Activated naive CD8-positive, alpha-beta T cell treated with anti-CD3 and anti-CD28 coated beads, Interleukin-2, amount 50 U/mL, for 24 hours (primary cell): ENCODE results near the gene CDHR5.

Experiments
- ATAC-seq: fragments of 150-1000 bp; cut with Tn5 transposase; one replicate; pipeline ENCODE4 v1.10.0; 2021
- DNase-seq: peaks from one replicate; pipeline ENCODE4 v3.0.0; 2021
- H3K27ac Mint-ChIP-seq: one replicate; pipeline ENCODE4 v1.8.0; 2021; ENCODE audit warnings: mild to moderate bottlenecking, mixed read lengths
- H3K27me3 Mint-ChIP-seq: one replicate; pipeline ENCODE4 v1.8.0; 2021; ENCODE audit warnings: mixed read lengths
- H3K36me3 Mint-ChIP-seq: one replicate; pipeline ENCODE4 v1.8.0; 2021; ENCODE audit warnings: low read depth, mixed read lengths
- H3K4me1 Mint-ChIP-seq: one replicate; pipeline ENCODE4 v1.8.0; 2021; ENCODE audit warnings: mixed read lengths
- H3K4me3 Mint-ChIP-seq: one replicate; pipeline ENCODE4 v1.8.0; 2021; ENCODE audit warnings: mild to moderate bottlenecking, moderate library complexity, mixed read lengths
- H3K9me3 Mint-ChIP-seq: one replicate; pipeline ENCODE4 v1.8.0; 2021; ENCODE audit warnings: mixed read lengths

Gene CDHR5

DNA sequence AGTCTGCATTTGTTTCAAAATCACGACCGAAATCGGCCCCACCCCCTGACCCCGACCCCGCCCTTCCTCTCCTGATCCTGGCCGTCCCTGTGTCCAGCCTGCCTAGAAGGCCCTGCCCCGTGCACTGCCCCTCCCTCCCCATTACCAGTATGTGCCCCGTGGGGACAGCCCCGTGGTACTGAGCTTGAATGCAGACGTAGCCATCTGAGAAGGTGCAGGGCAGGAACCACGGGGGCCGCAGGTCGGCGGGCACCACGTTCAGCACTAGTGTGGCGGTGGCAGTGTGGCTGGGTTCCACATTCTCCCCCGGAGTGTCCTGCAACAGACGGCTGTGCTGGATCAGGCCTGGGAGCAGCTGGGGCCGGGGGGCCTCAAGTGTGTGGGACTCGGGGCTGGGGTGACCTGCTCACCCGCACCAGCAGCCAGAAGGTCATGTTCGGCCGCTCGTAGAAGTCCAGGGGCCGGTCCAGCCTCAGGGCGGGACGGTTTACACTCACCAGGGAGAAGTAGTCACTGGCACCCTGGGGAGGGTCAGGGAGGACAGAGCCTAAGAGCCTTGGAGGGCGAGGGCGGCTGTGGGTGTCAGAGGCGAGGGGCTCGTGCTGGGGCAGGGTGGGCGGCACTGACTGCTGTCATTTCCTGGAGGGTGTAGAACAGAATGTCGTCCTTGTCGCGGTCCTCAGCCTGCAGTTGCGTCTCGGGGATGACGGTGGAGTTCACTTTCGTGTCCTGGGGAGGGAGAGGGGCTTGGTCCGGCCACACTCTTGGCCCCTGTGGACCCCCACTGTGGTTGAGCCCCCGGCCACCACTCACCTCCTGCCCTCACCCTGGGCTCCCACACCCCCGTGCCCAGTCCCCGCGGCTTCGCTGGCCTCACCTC is 3.6 kb downstream of the CDHR5 start:
- H3K9me3 Mint-ChIP-seq: no peaks in the 10 kb centered on the region
- H3K27ac Mint-ChIP-seq: no peak overlapping the region
- H3K36me3 Mint-ChIP-seq: no peaks in the 10 kb centered on the region
- H3K4me1 Mint-ChIP-seq: peaks cover 5% of the 10 kb centered on the region
- no peak overlapping the region for H3K4me3 Mint-ChIP-seq
- DNase-seq (no peak), ATAC-seq (no peak)
- H3K27me3 Mint-ChIP-seq: no peaks in the 10 kb centered on the region

DNA sequence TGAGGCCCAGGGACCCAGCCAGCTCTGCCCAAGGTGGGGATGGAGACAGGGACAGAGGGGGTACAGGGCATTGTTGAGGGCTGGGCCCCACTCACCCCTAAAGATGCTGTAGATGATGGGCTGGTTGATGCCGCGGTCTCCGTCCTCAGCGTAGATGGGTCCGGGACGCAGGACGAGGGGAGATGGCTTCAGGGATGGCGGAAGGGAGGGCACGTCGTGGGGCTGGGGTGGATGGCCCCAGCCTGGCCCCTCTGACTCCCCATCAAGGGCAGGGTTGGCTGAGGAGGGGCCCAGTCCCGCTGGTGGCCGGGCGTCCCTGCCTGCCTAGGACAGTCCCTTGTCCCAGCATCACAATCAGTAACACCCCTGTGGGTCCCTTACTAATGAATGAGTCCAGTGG is 4.6 kb downstream of the CDHR5 start:
- no peak for DNase-seq
- no peak overlapping the region for H3K4me3 Mint-ChIP-seq
- no peak for ATAC-seq
- no peak overlapping the region for H3K27ac Mint-ChIP-seq
- peaks cover 11% of the 10 kb centered on the region for H3K4me1 Mint-ChIP-seq
- no peaks in the 10 kb centered on the region for H3K9me3 Mint-ChIP-seq
- H3K27me3 Mint-ChIP-seq: no peaks in the 10 kb centered on the region
- no peaks in the 10 kb centered on the region for H3K36me3 Mint-ChIP-seq

GRCh38 chr11:619628-620050 is 5.1 kb downstream of the CDHR5 start:
- no peak overlapping the region for H3K27ac Mint-ChIP-seq
- ATAC-seq: no peak
- H3K9me3 Mint-ChIP-seq: no peaks in the 10 kb centered on the region
- H3K36me3 Mint-ChIP-seq: no peaks in the 10 kb centered on the region
- DNase-seq: no peak
- peaks cover 12% of the 10 kb centered on the region for H3K4me1 Mint-ChIP-seq
- H3K4me3 Mint-ChIP-seq: no peak overlapping the region
- no peaks in the 10 kb centered on the region for H3K27me3 Mint-ChIP-seq

DNA sequence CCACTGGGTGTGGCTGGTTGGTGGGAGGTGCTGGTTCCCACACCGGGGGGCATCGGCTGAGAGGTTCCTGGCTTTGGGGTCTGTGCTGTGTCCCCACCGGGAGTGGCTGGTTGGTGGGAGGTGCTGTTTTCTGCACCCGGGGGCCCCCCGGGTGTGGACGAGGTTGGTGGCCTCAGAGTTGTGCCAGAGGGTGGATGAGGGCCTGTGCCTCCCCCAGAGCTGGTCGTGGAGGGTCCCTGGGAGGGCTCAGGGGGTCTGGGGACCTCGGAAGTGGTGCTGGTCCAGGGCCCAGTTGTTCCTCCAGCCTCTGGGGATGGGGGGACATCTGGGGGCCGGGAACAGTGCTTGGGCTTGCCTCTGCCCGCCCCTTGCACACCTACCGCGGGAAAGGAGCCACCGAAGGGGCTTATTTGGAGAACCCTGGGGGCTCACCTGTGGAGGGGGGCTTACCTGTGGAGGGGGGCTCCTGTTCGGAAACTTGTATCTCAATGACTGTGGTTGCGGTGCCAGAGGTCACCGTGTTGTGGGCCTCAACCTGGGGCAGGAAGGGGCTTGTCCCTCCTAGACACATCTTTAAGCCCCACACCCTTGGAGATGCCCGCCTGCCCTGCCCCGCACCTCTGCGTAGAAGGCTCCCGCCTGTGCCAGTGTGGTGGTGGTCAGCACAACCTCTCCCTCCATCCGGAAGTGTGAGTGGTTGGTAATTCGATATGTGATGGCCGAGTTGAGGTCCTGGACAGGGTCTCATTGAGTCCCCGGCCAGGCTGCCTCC is 5.7 kb downstream of the CDHR5 start:
- Mint-ChIP-seq H3K4me1 (peaks cover 18% of the 10 kb centered on the region), H3K36me3 (peaks cover 5% of the 10 kb centered on the region), H3K4me3 (no peak overlapping the region), H3K9me3 (no peaks in the 10 kb centered on the region), H3K27ac (no peak overlapping the region), H3K27me3 (no peaks in the 10 kb centered on the region)
- no peak for ATAC-seq
- DNase-seq: no peak

GRCh38 chr11:617912-618682 is 6.7 kb downstream of the CDHR5 start:
- H3K36me3 Mint-ChIP-seq: peaks cover 5% of the 10 kb centered on the region
- H3K4me1 Mint-ChIP-seq: peaks cover 19% of the 10 kb centered on the region
- H3K27ac Mint-ChIP-seq: no peak overlapping the region
- H3K4me3 Mint-ChIP-seq: no peak overlapping the region
- no peak for ATAC-seq
- no peak for DNase-seq
- H3K9me3 Mint-ChIP-seq: no peaks in the 10 kb centered on the region
- H3K27me3 Mint-ChIP-seq: no peaks in the 10 kb centered on the region

DNA sequence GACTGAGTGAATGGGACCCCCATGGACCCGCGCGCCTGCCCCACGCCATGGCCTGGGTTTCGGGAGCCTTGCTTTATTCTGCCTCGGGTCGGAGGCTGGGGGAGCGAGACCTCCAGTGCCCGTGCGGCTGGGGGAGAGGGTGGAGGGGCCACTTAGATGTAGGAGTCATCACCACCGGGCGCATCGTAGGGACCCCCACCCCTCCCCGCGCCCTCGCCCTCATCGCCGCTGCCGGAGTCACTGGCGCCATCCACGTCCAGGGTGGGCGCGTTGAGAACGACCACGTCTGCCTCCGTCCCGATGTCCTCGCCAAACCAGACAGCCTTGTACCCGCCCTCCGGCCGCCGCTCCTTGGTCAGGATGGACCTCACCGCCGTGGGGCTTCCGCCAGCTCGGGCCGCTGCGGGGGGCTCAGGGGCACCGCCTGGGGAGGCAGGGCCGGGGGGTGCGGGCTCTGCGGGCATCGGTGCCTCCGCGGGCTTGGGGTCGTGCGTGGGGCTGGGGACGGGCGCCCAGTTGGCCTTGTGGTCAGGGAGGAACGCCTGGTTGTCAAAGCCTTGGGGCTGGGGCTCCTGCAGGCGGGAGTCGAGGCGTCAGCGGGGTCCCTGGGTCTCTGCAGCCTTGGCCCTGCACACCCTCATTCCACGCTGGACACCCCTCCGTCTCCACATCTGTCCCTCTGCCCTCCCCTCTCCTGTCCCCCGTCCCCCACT is 7.4 kb downstream of the CDHR5 start:
- no peak for ATAC-seq
- DNase-seq: no peak
- Mint-ChIP-seq H3K27ac (no peak overlapping the region), H3K36me3 (peaks cover 7% of the 10 kb centered on the region), H3K4me1 (peaks cover 19% of the 10 kb centered on the region), H3K27me3 (no peaks in the 10 kb centered on the region), H3K9me3 (no peaks in the 10 kb centered on the region), H3K4me3 (no peak overlapping the region)

GRCh38 chr11:616320-617198 is 8.2 kb downstream of the CDHR5 start:
- Mint-ChIP-seq H3K9me3 (no peaks in the 10 kb centered on the region), H3K27me3 (no peaks in the 10 kb centered on the region), H3K4me3 (peak overlapping the region; percentile 84), H3K36me3 (peaks cover 12% of the 10 kb centered on the region), H3K27ac (peak overlapping the region; percentile 46), H3K4me1 (peaks cover 19% of the 10 kb centered on the region)
- ATAC-seq (no peak), DNase-seq (no peak)

GRCh38 chr11:615504-616319 is 9.0 kb downstream of the CDHR5 start, which contains the start of gene IRF7:
Gene IRF7 (minus strand): TSS chr11:615950. CDS start chr11:615364, 586 bp downstream.
- Mint-ChIP-seq H3K27me3 (no peaks in the 10 kb centered on the region), H3K4me3 (peak within 1 kb of the TSS; percentile 84), H3K36me3 (peaks cover 13% of the 10 kb centered on the region), H3K4me1 (peaks cover 19% of the 10 kb centered on the region), H3K27ac (peak within 1 kb of the TSS; percentile 86), H3K9me3 (no peaks in the 10 kb centered on the region)
- DNase-seq (peak; percentile 89), ATAC-seq (peak; percentile 83)

DNA sequence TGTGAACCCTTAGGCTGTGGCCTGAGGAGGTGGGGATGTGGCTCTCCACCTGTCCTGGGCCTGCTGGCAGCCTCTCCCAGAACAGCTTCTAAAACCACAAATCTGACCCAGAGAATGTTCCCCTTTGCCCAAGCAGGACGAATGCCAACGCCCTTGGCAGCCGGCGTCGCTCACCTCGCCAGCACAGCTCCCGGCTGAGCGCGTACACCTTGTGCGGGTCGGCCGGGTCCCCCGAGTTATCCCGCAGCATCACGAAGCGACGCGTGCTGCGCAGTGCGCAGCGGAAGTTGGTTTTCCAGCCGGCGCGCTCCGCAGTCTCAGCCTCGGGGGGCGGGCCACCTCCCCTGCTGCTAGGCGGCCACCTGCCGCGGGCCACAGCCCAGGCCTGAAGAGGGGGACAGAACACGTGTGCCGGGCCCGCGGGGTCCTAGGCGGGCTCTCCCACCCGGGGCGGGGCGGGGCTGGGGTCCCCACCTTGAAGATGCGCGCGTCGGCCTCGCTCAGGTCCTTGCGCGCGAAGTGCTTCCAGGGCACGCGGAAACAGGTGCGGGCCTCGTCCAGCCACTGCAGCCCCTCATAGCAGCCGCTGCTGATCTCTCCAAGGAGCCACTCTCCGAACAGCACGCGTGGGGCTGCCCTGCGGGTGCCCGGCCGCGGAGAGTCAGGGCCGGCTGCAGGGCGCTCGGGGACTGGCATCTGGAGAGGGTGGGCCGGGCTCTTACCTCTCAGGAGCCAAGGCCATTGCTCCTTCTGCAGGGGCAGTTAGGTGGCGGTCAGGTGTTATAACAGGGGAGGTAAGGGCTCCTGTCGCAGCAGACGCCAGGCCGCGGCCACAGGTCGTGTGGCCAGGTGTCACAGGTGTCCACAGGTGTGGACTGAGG is 9.9 kb downstream of the CDHR5 start:
- H3K27me3 Mint-ChIP-seq: no peaks in the 10 kb centered on the region
- no peaks in the 10 kb centered on the region for H3K9me3 Mint-ChIP-seq
- DNase-seq (no peak), ATAC-seq (no peak)
- H3K4me3 Mint-ChIP-seq: peak overlapping the region; percentile 84
- H3K27ac Mint-ChIP-seq: peak overlapping the region; percentile 86
- peaks cover 19% of the 10 kb centered on the region for H3K4me1 Mint-ChIP-seq
- peaks cover 14% of the 10 kb centered on the region for H3K36me3 Mint-ChIP-seq

- DNase-seq (no peak), ATAC-seq (no peak)
- Mint-ChIP-seq H3K4me1 (peaks cover 19% of the 10 kb centered on the region), H3K27ac (peak overlapping the region; percentile 68), H3K4me3 (peak overlapping the region; percentile 67), H3K27me3 (no peaks in the 10 kb centered on the region), H3K36me3 (peaks cover 14% of the 10 kb centered on the region), H3K9me3 (no peaks in the 10 kb centered on the region)
Observed at GRCh38 chr11:614021-614622, 10.6 kb downstream of the CDHR5 start.

- Mint-ChIP-seq H3K9me3 (no peaks in the 10 kb centered on the region), H3K4me3 (no peak overlapping the region), H3K4me1 (peaks cover 19% of the 10 kb centered on the region), H3K27me3 (no peaks in the 10 kb centered on the region), H3K36me3 (peaks cover 14% of the 10 kb centered on the region), H3K27ac (no peak overlapping the region)
- peak; percentile 8 for ATAC-seq
- peak; percentile 80 for DNase-seq
Observed at GRCh38 chr11:613369-613968, 11.3 kb downstream of the CDHR5 start.
